Measurements from ENCODE around the gene KREMEN1.

The KREMEN1 gene

GRCh38 chr22:29108137-29108536 is 35.3 kb downstream of the KREMEN1 start:
- DNase-seq (ENCODE audit: low spot score), result no peak

GRCh38 chr22:29109822-29110221 is 37.0 kb downstream of the KREMEN1 start:
- DNase-seq (ENCODE audit: low spot score), result no peak

GRCh38 chr22:29110946-29111345 is 38.1 kb downstream of the KREMEN1 start:
- DNase-seq (ENCODE audit: low spot score), result no peak

GRCh38 chr22:29112121-29112520 is 39.3 kb downstream of the KREMEN1 start:
- no peak for DNase-seq (ENCODE audit: low spot score)

GRCh38 chr22:29112681-29113080 is 39.8 kb downstream of the KREMEN1 start:
- DNase-seq (ENCODE audit: low spot score), result no peak

- no peak for DNase-seq (ENCODE audit: low spot score)
Observed at GRCh38 chr22:29113319-29113718, 40.5 kb downstream of the KREMEN1 start.

GRCh38 chr22:29114392-29114791 is 41.6 kb downstream of the KREMEN1 start:
- DNase-seq (ENCODE audit: low spot score), result no peak

GRCh38 chr22:29115682-29116288 is 43.0 kb downstream of the KREMEN1 start:
- no peak for DNase-seq (ENCODE audit: low spot score)

GRCh38 chr22:29116397-29117123 is 43.7 kb downstream of the KREMEN1 start:
- DNase-seq (ENCODE audit: low spot score), result no peak

- no peak for DNase-seq (ENCODE audit: low spot score)
Observed at GRCh38 chr22:29117799-29118477, 45.1 kb downstream of the KREMEN1 start.

GRCh38 chr22:29120098-29120912 is 47.5 kb downstream of the KREMEN1 start:
- peak; percentile 44 for DNase-seq (ENCODE audit: low spot score)

- peak; percentile 3 for DNase-seq (ENCODE audit: low spot score)
Observed at GRCh38 chr22:29121124-29121523, 48.3 kb downstream of the KREMEN1 start.

- DNase-seq (ENCODE audit: low spot score), result peak; percentile 28
Observed at GRCh38 chr22:29122041-29122440, 49.2 kb downstream of the KREMEN1 start.

GRCh38 chr22:29124777-29125442 is 52.1 kb downstream of the KREMEN1 start:
- no peak for DNase-seq (ENCODE audit: low spot score)

GRCh38 chr22:29125443-29125778 is 52.6 kb downstream of the KREMEN1 start:
- DNase-seq (ENCODE audit: low spot score), result no peak

- DNase-seq (ENCODE audit: low spot score), result no peak
Observed at GRCh38 chr22:29125844-29126243, 53.0 kb downstream of the KREMEN1 start.

GRCh38 chr22:29126670-29127395 is 54.0 kb downstream of the KREMEN1 start:
- DNase-seq (ENCODE audit: low spot score), result no peak

- DNase-seq (ENCODE audit: low spot score), result no peak
Observed at GRCh38 chr22:29128891-29129807, 56.3 kb downstream of the KREMEN1 start.

GRCh38 chr22:29129808-29130140 is 56.9 kb downstream of the KREMEN1 start:
- no peak for DNase-seq (ENCODE audit: low spot score)

- no peak for DNase-seq (ENCODE audit: low spot score)
Observed at GRCh38 chr22:29130476-29130875, 57.6 kb downstream of the KREMEN1 start.

Data from NAMALWA (cell line).